ENCODE results near the gene PILRA.
"Not testable (repeated sequence)": the region's sequence is repeated elsewhere in the genome, so short reads cannot be mapped to it uniquely, and the experiment has no call there.

Gene PILRA

DNA sequence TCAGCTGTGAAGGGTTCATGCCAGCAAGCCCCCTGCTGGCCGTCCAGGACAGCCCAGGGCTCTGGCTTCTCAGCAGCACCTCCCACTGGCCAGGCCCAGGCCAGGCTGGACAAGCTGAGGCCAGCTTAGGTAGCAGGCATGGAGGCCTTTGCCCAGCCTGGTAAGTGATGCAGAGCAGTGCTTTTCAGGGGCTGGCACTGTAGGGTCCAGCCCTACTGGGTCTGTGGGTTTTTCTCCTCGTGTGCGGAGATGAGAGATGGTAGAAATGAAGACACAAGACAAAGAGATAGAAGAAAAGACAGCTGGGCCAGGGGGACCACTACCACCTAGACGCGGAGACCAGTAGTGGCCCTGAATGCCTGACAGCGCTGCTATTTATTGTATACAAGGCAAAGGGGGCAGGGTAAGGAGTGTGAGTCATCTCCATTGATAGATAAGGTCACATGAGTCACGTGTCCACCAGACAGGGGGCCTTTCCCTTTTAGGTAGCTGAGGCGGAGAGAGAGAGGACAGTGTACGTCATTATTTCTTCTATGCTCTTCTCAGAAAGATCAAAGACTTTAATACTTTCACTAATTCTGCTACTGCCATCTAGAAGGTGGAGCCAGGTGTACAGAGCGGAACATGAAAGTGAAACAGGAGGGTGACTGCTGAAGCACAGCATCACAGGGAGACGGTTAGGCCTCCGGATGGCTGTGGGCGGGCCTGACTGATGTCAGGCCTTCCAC is 28.6 kb upstream of the PILRA start:
- TF ChIP-seq CTCF (IDR thresholded peaks at IDR 0.05; ENCODE audit: insufficient read depth, low read length, poor library complexity, severe bottlenecking): peak; percentile 56
- peak; percentile 68 for DNase-seq (ENCODE audit: extremely low read depth, insufficient read length)
- not testable (repeated sequence) for H3K27me3 ChIP-seq (replicated peaks; ENCODE audit: control insufficient read depth, insufficient read depth, low read length); H3K4me3 ChIP-seq (replicated peaks; ENCODE audit: low read depth, low read length)
- peaks cover 20% of the 10 kb centered on the region for H3K36me3 ChIP-seq (ENCODE audit: control insufficient read depth, insufficient read depth, low read length)

- not testable (repeated sequence) for H3K4me3 ChIP-seq (replicated peaks; ENCODE audit: low read depth, low read length); H3K27me3 ChIP-seq (replicated peaks; ENCODE audit: control insufficient read depth, insufficient read depth, low read length); DNase-seq (ENCODE audit: extremely low read depth, insufficient read length)
- peak; percentile 44 for TF ChIP-seq CTCF (IDR thresholded peaks at IDR 0.05; ENCODE audit: insufficient read depth, low read length, poor library complexity, severe bottlenecking)
- peaks cover 20% of the 10 kb centered on the region for H3K36me3 ChIP-seq (ENCODE audit: control insufficient read depth, insufficient read depth, low read length)
Observed at GRCh38 chr7:100345288-100345672, 28.0 kb upstream of the PILRA start.

- Histone ChIP-seq H3K36me3 (ENCODE audit: control insufficient read depth, insufficient read depth, low read length) (peaks cover 26% of the 10 kb centered on the region), H3K4me3 (replicated peaks; ENCODE audit: low read depth, low read length) (no peak overlapping the region), H3K27me3 (replicated peaks; ENCODE audit: control insufficient read depth, insufficient read depth, low read length) (no peaks in the 10 kb centered on the region)
- no peak for TF ChIP-seq CTCF (IDR thresholded peaks at IDR 0.05; ENCODE audit: insufficient read depth, low read length, poor library complexity, severe bottlenecking)
- DNase-seq (ENCODE audit: extremely low read depth, insufficient read length): no peak
Observed at GRCh38 chr7:100346921-100347320, 26.4 kb upstream of the PILRA start.

DNA sequence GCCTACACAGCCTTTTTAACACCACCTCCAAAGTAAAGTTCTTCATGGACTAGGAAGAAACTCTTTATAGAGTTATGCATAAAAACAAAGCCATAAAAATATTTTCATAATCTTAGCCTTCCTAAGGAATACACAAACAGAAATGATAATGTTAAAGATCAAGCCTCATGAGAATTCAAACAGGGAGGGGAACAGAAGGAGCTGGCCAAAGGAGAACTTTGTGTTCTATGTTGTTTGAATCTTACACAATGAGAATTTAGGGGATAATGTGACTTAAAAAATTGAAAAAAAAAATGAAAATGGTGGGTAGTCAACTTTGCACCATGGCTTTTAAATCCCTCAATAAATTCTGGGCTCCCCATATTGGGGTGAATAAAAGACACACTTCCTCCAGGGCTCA is 24.5 kb upstream of the PILRA start:
- no peak for DNase-seq (ENCODE audit: extremely low read depth, insufficient read length)
- H3K36me3 ChIP-seq (ENCODE audit: control insufficient read depth, insufficient read depth, low read length): peaks cover 34% of the 10 kb centered on the region
- TF ChIP-seq CTCF (IDR thresholded peaks at IDR 0.05; ENCODE audit: insufficient read depth, low read length, poor library complexity, severe bottlenecking): no peak
- no peak overlapping the region for H3K4me3 ChIP-seq (replicated peaks; ENCODE audit: low read depth, low read length)
- no peaks in the 10 kb centered on the region for H3K27me3 ChIP-seq (replicated peaks; ENCODE audit: control insufficient read depth, insufficient read depth, low read length)

GRCh38 chr7:100349757-100350156 is 23.5 kb upstream of the PILRA start:
- H3K36me3 ChIP-seq (ENCODE audit: control insufficient read depth, insufficient read depth, low read length): peaks cover 38% of the 10 kb centered on the region
- no peaks in the 10 kb centered on the region for H3K27me3 ChIP-seq (replicated peaks; ENCODE audit: control insufficient read depth, insufficient read depth, low read length)
- TF ChIP-seq CTCF (IDR thresholded peaks at IDR 0.05; ENCODE audit: insufficient read depth, low read length, poor library complexity, severe bottlenecking): no peak

GRCh38 chr7:100351657-100352058 is 21.6 kb upstream of the PILRA start:
- peaks cover 46% of the 10 kb centered on the region for H3K36me3 ChIP-seq (ENCODE audit: control insufficient read depth, insufficient read depth, low read length)

More at GRCh38 chr7:100349757-100350156, 23.5 kb upstream of the PILRA start:
- DNase-seq (ENCODE audit: extremely low read depth, insufficient read length): no peak
- no peak overlapping the region for H3K4me3 ChIP-seq (replicated peaks; ENCODE audit: low read depth, low read length)

GRCh38 chr7:100352230-100352781 is 21.0 kb upstream of the PILRA start:
- peaks cover 44% of the 10 kb centered on the region for H3K36me3 ChIP-seq (ENCODE audit: control insufficient read depth, insufficient read depth, low read length)
- H3K27me3 ChIP-seq (replicated peaks; ENCODE audit: control insufficient read depth, insufficient read depth, low read length); DNase-seq (ENCODE audit: extremely low read depth, insufficient read length); H3K4me3 ChIP-seq (replicated peaks; ENCODE audit: low read depth, low read length): not testable (repeated sequence)

More at GRCh38 chr7:100351657-100352058, 21.6 kb upstream of the PILRA start:
- H3K27me3 ChIP-seq (replicated peaks; ENCODE audit: control insufficient read depth, insufficient read depth, low read length): no peaks in the 10 kb centered on the region
- no peak overlapping the region for H3K4me3 ChIP-seq (replicated peaks; ENCODE audit: low read depth, low read length)
- no peak for DNase-seq (ENCODE audit: extremely low read depth, insufficient read length)
- TF ChIP-seq CTCF (IDR thresholded peaks at IDR 0.05; ENCODE audit: insufficient read depth, low read length, poor library complexity, severe bottlenecking): no peak

All from GM06990 (cell line).